SIG-M5 treated with dmso at 0.1 percent for 504 hours (cell line): Measurements from ENCODE around the gene TSGA10IP.
A peak's percentile ranks its signal among the peaks of the same experiment; 100 is the strongest.
"Not testable (repeated sequence)": the region's sequence is repeated elsewhere in the genome, so short reads cannot be mapped to it uniquely, and the experiment has no call there.

ENCODE experiments used
- DNase-seq: peaks from one replicate; lab custom pipeline; 2025; ENCODE audit not compliant: unreplicated experiment; lab: John Stamatoyannopoulos, UW

The TSGA10IP gene

DNA sequence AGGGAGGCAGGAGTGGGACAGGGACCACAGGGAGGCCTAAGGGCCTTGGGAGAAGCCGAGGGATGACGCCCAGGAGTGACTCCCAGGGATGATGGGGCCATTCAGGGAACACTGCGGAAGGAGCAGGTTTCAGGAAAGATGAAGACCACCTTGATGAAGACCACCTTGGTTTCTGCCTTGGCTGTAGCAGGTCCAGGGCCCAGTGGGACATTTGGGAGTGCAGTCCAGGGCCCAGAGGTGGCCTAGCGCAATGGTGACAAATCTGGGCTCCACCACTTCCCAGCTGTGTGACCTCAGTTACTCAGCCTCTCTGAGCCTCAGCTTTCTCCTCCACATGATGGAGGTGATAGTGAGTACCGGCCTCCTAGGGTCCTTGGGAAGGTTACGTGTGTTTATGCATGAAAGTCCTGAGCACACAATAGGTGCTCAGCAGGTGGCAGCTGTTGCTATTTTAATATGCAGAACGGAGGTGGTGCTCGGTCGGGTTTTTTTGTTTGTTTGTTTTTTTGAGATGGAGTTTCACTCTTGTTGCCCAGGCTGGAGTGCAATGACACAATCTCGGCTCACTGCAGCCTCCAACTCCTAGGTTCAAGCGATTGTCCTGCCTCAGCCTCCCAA lies 770 bp downstream of the TSGA10IP start:
- DNase-seq = no peak

DNA sequence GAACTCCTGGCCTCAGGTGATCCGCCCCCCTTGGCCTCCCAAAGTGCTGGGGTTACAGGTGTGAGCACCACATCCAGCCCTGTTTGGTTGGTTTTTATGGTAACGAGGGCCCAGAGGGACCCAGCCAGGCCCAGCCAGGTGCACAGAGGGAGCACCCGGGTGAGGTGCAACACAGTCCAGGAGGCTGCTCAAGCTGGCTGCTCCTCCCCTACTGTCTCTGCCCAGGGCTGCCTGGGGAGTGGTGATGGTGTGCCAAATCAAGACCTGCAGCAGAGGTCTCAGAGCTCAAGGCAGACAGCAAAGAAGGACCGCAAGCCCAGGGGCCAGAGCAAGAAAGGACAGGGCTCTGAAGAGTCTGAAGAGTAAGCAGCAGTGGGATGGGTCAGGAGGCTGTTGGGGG lies 1.4 kb downstream of the TSGA10IP start:
- no peak for DNase-seq

DNA sequence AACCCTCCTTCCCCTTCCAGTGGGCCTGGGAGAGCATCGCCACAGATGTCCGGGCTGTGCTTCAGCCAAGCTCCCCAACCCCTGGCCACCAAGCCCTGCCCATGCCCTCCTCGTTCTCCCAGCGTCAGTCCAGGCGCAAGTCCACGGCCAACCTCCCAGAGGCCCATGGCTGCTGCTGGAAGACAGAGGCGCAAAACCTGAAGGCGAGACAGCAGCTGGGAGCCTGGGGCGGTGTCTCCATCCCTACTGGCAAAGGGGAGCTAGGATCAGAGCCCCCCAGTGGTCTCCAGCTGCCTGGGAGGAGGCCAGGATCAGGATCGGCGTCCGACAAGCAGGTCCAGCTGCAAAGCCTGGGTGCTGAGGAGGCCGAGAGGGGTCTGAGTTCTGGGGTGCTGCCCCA lies 1.9 kb downstream of the TSGA10IP start:
- DNase-seq = no peak

DNA sequence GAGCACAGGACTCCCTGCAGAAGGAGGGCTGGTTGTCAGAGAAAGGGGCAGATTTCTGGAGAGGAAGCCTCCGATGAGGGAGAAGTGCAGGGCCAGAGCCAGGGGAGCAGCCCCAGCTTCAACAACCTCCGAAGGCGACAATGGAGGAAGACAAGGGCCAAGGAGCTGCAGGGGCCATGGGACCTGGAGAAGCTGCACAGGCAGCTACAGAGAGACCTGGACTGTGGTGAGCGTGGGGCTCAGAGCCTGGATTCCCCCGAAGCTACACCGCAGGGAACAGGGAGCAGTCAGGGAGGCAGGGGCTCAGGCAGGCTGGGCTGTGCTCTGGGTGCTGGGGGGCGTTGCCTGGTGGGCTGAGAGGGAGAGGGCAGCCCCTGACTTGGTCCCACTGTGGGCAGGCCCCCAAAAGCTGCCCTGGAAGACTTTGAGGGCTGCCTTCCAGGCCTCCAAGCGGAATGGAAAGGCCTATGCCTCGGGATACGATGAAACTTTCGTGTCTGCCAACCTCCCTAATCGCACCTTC lies 2.4 kb downstream of the TSGA10IP start:
- no peak for DNase-seq

DNA sequence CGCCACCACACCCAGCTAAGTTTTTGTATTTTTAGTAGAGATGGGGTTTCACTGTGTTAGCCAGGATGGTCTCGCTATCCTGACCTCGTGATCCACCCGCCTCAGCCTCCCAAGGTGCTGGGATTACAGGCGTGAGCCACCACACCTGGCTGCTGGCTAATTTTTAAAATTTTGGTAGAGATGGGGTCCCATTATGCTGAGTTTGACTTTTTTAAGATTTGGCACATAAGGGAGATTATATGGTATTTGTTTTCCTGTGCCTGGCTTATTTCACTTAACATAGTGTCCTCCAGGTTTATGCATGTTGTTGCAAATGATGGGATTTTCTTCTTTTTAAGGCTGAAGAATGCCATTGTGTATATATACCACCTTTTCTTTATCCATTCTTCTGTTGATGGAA lies 5.4 kb downstream of the TSGA10IP start:
- DNase-seq = not testable (repeated sequence)

DNA sequence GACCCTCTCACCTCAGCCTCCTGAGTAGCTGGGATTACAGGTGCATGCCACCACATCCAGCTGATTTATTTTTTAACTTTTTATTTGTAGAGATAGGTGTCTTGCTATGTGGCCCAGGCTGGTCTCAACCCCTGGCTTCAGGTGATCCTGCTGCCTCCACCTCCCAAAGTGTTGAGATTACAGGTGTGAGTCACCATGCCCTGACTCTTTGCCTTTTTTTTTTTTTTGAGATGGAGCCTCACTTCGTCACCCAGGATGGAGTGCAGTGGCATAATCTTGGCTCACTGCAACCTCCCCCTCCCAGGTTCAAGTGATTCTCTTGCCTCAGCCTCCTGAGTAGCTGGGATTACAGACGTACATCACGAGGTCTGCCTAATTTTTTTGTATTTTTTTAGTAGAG lies 6.4 kb downstream of the TSGA10IP start:
- DNase-seq = not testable (repeated sequence)

DNA sequence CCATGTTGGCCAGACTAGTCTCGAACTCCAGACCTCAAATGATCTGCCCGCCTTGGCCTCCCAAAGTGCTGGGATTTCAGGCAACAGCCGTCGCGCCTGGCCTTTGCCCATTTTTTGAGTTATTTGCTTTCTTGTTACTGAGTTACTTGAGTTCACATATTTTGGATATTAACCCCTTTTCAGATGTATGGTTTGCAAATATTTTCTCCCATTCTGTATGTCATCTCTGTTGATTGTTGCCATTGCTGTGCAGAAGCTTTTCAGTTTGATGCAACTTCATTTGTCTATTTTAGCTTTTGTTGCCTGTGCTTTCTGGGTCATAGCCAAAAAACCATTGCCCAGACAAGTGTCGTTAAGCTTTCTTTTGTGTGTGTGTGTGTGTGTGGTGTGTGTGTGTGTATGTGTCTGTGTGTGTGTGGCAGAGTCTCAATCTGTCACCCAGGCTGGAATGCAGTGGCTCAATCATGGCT lies 6.8 kb downstream of the TSGA10IP start:
- no peak for DNase-seq

DNA sequence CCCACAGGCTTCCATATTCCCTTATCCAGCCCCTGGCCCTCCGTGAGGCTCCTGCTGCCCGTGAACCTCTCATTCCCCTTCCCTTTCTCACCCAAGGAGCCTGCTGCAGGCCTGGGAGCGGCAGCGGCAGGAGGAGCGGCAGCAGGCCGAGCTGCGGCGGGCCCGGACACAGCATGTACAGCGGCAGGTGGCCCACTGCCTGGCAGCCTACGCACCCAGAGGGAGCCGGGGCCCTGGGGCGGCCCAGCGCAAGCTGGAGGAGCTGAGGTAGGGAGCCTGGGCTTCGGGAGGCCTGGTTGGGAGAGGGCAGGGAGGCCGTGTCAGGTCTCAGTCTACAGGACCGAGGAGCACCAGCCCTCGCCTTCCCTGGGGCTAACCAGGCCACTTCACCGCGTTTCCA lies 8.2 kb downstream of the TSGA10IP start:
- no peak for DNase-seq

DNA sequence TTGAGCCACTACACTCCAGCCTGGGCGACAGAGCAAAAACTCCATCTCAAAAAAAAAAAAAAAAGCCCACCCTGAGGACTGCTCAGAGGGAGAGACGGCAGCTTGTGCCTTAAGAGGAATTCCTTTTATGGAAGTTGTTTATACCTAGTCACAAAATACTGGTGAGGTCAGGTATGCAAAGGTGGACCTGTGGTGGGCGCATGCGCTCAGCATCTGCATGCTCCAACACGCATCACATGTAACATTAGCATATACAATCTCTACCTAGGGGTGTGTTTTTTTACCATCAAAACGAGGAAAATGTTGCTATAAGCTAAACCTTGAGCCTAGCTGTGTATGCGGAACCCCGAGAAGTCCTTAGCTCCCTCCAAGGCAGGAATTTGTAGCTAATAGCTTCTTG lies 9.5 kb downstream of the TSGA10IP start:
- DNase-seq = no peak

DNA sequence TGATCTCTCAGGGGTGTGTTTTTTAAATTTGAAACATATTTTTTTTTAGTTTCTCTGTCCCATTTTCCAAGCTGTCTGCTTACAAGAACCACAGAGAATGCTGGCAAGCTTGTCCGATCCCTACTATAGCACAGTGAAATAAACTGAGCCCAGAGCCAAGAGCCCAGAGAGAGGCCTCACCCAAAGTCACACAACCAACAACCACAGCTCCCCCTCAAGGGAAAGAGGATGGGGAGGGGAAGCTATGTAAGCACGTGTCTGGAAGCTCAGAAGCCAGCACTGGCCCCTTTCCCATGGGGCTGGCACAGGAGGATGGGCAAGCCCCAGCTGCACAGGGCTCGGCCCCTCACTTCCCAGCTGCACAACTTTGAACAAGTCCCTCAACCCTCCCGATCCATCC lies 13.0 kb downstream of the TSGA10IP start:
- no peak for DNase-seq

DNA sequence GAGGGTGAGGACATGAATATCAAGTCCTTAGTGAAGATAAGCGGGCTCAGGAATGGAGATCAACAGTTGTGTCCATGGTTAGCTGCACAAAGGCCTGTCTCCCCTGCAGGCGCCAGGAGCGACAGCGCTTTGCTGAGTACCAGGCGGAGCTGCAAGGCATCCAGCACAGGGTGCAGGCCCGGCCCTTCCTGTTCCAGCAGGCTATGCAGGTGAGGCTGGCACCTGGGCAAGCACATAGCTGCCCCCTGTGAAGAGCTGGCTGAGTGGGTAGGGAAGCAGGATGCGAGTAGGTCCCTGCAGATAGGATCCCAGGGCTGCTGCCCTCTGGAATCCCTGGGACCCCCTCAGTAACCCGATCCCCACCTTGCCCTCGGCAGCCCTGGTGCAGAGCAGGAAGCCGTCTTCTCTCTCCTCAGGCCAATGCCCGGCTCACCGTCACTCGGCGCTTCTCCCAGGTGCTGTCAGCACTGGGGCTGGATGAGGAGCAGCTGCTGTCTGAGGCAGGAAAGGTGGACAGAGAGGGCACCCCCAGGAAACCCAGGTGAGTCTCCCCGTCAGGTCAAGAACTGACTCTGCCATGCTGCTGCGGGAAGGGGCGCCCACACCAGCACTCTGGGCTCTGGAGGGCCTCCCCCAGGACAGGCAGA lies 13.6 kb downstream of the TSGA10IP start:
- DNase-seq = no peak

DNA sequence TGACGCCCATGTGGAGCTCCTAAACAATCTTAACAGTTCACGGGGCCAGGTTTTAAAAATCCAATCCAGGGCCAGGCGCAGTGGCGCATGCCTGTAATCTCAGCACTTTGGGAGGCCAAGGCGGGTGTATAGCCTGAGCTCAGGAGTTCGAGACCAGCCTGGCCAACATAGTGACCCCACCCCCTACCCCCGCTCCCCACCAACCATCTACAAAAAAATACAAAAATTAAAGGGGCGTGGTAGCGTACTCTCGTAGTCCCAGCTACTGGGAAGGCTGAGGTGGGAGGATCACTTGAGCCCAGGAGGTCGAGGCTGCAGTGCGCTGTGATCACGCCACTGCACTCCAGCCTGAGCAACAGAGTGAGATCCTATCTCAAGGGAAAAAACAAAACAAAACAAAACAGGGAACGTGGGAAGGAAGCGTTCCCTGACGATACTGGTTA lies 15.6 kb downstream of the TSGA10IP start:
- no peak for DNase-seq

DNA sequence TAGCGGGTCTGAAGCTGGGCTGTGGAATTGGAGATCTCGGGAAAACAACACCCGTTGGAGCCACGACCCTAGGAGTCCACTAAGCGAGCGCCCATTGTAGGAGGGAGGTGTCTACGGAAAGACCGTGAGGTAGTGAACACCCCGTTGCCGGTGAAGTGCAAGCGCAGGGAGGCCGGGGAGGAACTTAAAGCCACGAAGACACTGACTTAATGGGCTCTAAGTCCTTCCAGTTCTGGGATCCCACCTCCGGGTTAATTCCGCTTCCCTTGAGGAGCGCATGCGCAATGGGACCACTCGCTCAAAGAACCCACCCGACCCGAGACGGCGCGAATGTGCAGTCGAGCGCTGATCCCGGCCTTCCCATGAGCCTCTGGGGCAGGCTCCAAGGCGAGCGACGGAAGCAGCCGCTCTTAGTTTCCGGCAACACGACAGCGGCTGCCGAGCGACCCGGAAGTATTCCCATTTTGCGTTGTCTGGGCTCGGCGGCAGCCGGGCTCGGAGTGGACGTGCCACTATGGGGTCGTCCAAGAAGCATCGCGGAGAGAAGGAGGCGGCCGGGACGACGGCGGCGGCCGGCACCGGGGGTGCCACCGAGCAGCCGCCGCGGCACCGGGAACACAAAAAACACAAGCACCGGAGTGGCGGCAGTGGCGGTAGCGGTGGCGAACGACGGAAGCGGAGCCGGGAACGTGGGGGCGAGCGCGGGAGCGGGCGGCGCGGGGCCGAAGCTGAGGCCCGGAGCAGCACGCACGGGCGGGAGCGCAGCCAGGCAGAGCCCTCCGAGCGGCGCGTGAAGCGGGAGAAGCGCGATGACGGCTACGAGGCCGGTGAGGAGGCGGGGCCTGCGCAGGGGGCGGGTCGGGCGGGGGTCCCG lies 16.2 kb downstream of the TSGA10IP start, which contains the start of gene SART1:
Gene SART1 (plus strand): TSS at position 468 of the 874 bp plus-strand sequence. CDS start 47 bp downstream, at position 515.
- DNase-seq = peak; percentile 96

DNA sequence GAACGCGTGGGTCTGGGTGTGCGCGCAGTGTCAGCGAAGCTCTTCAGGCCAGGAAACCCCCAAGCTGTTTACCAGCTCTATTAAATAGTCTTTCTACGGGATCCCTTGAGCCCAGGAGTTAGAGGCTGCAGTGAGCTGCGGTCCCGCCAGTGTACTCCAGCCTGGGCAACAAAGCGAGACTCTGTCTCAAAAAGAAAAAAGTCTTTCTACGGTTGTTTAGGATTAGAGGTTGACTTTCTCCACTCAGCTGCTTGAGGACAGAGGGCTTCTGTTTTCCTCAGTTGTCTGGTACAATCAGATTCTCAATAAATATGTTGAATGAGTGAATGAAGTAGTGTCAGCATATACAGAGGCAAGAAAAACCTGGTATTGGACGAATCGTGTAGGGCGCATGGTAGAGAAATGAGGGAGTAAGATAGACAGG lies 16.9 kb downstream of the TSGA10IP start:
- no peak for DNase-seq

DNA sequence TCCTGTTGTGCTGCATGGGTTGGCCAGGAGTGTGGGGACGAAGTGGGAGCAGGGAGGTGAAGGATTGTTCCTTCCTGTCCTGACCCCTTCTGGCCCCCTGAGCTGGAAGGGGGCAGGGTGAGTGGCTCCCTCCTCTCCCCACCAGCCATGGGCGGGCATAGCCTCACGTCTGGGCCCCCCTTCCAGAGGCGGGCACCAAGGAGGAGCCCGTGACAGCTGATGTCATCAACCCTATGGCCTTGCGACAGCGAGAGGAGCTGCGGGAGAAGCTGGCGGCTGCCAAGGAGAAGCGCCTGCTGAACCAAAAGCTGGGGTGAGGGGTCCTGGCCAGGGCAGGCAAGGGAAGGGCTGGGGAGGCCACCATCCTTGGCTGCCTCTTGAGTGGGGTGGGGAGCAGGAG lies 19.6 kb downstream of the TSGA10IP start:
- no peak for DNase-seq

DNA sequence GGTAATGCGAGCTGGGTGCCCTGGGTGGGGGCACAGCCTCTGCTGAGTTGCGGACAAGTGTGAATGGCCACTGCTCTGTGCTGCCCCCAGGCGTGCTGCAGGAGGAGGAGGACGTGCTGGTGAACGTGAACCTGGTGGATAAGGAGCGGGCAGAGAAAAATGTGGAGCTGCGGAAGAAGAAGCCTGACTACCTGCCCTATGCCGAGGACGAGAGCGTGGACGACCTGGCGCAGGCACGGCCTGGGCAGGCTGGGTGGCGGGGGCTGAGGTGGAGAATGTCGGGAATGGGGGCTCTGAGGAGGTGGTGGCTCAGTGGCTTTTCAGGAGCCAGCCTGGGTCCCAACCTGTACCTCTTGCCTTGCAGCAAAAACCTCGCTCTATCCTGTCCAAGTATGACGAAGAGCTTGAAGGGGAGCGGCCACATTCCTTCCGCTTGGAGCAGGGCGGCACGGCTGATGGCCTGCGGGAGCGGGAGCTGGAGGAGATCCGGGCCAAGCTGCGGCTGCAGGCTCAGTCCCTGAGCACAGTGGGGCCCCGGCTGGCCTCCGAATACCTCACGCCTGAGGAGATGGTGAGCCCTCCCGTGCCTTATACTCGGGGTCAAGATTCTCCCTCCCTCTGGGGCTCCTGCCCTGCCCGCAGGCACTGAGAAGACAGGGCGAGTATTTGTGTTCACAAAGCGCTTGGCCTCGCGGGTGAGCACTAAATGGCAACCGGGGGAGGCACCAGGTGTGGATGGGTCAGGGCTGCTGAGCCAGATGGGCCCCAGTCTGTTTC lies 20.9 kb downstream of the TSGA10IP start:
- no peak for DNase-seq

DNA sequence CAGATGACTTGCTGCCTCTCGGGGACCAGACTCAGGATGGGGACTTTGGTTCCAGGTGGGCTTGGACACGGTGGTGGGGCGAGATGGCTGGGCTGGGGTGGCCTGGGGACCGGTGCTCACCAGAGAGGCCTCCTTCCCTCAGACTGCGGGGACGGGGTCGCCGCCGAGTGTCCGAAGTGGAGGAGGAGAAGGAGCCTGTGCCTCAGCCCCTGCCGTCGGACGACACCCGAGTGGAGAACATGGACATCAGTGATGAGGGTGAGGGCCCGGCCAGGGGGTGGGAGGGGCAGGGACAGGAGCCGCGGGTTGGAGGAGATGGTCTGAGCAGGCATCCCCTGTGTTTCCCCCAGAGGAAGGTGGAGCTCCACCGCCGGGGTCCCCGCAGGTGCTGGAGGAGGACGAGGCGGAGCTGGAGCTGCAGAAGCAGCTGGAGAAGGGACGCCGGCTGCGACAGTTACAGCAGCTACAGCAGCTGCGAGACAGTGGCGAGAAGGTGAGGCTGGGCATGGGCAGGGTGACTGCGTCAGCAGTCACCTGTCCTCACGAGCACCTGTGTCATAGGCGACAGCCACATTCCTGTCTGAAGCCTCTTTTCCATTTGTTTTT lies 22.2 kb downstream of the TSGA10IP start:
- DNase-seq = no peak

DNA sequence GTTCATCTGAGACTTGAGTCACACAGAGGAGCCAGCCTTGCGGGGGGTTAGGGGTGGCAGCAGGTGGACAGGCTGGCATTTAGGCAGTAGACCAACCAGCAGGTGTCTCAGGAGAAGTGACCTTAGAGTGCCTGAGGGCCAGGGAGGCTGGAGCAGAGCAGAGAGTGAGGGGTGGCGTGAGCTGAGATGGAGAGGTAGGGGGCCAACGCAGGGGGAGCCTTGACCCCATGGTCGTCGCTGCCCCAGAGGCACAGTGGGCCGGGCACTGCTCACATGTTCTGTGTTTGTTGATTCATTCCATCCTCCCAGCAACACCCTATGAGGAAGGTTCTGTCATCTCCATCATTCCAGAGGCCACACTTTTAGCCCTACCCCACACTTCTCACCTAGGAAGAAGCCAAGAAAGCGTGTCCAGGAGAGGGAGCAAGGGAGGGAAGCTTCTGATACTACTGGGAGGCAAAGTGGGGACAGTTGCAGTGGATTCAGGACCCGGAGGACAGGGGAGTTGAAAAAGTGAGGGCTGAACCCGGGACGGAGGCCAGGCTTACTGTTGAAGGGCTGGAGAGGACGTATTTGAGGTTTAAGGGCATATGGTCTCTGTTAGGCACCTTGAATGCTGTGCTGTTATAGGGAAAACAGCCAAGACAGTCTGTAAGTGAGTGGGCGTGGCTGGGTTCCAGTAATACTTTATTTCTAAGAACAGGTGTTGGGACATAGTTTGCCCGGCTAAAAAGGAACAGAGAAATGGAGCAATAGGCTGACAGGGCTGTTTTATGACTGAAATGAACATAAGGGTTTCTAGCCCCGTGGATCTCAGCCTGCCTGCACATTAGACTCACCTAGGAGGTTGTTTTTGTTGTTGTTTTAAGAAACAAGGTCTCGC lies 23.6 kb downstream of the TSGA10IP start:
- DNase-seq = peak; percentile 13

DNA sequence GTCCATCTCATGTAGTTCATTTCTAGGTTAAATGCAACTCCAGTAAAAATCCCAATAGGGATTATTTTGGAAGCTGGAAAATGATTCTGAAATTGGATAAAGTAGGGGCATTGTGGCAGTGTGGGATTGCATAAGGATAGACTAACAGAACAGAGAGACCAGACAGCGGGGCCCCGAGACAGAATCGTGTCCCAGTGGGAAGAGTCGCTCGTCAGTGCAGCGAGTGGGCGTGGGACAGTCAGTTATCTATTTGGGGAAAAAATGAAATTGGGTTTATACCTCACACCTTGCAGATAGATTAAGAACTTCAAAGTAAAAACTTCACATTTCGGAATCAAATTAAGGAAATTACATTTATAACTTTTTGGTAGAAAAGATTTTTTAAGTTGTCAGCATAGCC lies 26.8 kb downstream of the TSGA10IP start:
- DNase-seq = no peak
